GM21515 (cell line): ENCODE data around the gene LHCGR.
"Not testable (repeated sequence)": the region's sequence is repeated elsewhere in the genome, so short reads cannot be mapped to it uniquely, and the experiment has no call there.

Source experiments
- ATAC-seq: cut with Tn5 transposase; IDR thresholded peaks from one replicate; pipeline ENCODE4 v1.9.1; 2021; ENCODE audit not compliant: unreplicated experiment

Gene LHCGR

DNA sequence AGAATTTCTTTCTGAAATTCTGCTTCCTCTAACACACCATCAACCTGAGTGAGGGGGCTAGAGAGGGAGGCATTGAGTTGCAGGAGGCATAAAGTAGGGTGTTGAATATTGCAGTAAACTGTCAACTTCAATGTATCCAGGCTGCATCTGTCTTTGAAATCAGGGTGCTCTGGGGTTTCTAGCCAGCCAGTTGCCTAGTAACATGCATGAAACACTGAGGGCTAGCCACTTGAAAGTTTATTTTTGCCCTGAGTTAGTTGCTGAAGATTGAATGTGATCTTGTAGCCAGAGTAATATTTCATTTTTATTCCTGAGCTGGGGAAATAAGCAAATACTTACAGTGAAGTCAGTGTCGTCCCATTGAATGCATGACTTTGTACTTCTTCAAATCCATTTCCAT lies 41.9 kb downstream of the LHCGR start:
- no peak for ATAC-seq

- no peak for ATAC-seq
Measured at GRCh38 chr2:48712151-48712550, 43.4 kb downstream of the LHCGR start.

- ATAC-seq, result no peak
Measured at GRCh38 chr2:48711343-48711742, 44.2 kb downstream of the LHCGR start.

- no peak for ATAC-seq
Measured at GRCh38 chr2:48709096-48710034, 46.2 kb downstream of the LHCGR start.

DNA sequence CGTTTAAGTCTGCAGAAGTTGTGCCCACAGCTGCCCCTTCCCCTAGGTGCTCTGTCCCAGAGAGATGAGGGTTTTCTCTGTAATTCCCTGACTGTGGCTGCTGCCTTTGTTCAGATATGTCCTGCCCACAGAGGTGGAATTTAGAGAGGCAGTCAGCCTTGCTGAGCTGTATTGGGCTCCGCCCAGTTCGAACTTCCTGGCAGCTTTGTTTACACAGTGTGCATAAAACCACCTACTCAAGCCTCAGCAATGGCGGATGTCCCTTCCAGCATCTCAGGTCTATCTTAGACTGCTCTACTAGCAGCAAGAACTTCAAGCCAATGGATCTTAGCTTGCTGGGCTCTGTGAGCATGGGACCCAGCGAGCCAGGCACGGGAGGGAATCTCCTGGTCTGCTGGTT lies 48.1 kb downstream of the LHCGR start:
- ATAC-seq, result no peak

DNA sequence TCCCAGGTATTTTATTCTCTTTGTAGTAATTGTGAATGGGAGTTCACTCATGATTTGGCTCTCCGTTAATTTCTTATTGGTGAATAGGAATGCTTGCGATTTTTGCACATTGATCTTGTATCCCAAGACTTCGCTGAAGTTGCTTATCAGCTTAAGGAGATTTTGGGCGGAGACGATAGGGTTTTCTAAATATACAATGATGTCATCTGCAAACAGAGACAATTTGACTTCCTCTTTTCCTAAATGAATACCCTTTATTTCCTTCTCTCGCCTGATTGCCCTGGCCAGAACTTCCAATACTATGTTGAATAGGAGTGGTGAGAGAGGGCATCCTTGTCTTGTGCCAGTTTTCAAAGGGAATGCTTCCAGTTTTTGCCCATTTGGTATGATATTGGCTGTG lies 51.9 kb downstream of the LHCGR start:
- ATAC-seq, result not testable (repeated sequence)

GRCh38 chr2:48699348-48699930 lies 56.1 kb downstream of the LHCGR start:
- ATAC-seq, result no peak

DNA sequence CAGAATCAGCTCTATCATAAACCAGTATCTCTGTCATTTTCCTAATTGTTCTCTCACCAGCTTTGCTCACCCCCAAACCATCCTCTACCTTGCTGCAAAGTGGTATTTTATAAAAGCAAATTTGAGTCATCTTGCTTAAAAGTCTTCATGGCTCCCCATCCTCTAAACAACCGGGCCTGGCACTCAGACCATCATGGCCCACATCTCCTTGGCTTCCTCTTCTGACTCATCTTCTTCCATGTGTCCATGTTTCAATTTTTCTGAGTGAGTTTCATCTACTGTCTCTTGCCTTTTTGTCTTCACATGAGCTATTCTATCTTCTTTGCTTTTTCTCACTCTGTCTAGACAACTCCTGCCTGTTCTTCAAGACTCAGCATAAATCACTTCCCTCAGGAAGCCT lies 58.6 kb downstream of the LHCGR start:
- ATAC-seq, result no peak

GRCh38 chr2:48695991-48696390 lies 59.5 kb downstream of the LHCGR start:
- ATAC-seq, result no peak

GRCh38 chr2:48694149-48694548 lies 61.4 kb downstream of the LHCGR start:
- no peak for ATAC-seq

GRCh38 chr2:48693645-48694044 lies 61.9 kb downstream of the LHCGR start:
- no peak for ATAC-seq

DNA sequence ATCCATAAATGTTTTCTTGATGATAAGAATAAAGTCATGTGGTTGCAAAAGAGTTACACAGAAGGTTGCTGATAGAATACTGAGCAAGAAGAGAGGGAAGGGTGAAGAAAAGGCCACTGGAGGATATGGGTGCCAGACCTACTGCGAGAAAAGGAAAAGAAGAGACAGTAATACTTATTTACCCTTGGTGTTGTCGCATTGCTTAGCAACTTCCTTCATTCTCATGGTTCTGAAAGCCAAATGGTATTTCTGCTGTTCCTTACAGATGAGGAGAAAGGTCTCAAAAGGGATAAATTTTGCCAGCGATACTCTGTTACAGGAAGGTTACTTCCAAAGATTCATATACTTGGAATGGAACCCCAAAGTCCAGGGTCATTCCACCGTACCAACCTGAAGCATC lies 62.5 kb downstream of the LHCGR start:
- no peak for ATAC-seq

DNA sequence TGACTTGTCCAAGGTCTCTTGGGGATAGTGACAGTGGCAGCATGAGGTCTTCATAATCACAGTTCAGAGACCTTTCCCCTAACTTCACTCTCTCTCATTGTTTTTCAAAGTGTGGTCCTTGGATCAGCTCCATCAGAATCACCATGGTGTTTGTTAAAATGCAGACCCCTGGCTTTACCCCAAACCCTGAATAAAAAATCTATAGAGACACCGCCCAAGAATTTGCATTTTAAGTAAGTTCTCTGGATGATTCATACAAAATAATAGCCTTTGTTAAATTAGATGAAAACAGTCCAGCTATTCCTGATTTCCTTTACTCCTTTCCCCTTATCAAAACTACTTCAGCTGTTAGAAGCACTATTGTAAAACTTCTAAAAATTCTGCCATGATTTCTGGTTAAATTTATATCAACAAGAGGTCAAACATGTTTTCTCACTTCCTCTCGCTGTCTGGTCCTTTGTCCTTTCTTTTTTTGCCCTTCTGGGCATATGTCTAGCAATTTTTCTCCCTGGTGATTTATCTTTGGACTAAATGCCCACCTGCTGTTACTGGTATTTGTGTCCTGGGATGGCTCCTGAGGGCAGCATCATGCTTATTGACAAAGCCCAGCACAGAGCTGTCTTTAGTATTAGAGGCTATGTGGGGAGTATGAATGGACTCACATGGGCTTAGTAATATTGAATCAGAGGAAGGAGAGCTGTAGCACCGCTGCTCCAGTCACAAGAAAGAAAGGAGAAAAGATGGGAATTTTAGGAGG lies 63.4 kb downstream of the LHCGR start:
- no peak for ATAC-seq

DNA sequence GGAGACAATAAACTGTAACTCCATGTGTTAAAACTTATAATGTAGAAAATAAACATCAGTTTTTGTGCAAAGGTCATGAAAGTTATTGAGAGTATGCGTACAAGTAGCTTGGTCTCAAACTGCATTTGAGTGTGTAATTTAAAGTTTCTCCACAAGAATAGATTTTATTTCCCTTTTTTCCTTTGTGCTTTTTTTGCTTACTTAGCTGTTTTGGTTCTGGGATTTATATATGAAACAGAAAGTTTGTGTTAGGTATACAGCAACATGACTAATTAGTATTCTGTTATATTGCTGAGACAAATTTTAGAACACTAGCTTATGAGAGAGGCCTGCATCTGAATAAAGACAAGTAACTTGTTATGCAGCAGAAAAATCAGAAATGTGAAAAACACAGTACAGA lies 70.4 kb downstream of the LHCGR start:
- ATAC-seq, result no peak

DNA sequence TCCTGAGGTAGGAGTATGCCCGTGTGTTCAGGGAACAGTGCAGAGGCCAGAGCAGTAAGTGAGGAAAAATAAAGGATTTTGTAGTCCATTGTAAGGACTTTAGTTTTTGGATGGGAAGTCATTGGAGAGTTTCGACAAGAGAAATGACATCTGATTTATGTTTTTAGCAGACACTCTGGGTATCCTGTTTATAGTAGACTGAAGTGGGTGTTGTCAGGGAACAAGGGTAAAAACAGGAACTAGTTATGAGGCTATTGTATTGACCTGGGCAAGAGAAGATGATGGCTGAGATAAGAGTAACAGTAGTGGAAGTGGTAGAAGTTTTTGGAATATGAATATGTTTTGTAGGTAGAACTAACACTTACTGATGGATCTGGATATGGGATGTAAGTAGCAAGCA lies 78.1 kb downstream of the LHCGR start:
- ATAC-seq, result no peak

DNA sequence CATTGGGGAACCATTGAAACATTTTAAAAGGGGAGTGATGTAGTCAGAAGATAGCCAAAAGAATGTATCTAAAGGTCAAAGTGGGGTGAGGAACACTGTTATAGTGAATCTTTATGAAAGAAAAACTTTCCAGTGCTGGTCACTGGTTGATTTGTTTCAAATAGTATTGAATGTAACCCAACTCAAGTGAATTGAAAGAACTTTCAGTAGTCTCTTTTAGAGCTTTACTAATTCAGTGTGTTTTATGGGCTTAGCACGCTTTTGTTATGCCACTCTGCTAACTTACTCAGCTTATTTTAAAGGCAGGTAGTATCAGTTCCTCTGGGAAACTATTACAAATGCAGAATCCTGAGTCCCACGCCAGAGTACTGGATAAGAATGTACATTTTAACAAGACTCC lies 80.6 kb downstream of the LHCGR start:
- no peak for ATAC-seq

DNA sequence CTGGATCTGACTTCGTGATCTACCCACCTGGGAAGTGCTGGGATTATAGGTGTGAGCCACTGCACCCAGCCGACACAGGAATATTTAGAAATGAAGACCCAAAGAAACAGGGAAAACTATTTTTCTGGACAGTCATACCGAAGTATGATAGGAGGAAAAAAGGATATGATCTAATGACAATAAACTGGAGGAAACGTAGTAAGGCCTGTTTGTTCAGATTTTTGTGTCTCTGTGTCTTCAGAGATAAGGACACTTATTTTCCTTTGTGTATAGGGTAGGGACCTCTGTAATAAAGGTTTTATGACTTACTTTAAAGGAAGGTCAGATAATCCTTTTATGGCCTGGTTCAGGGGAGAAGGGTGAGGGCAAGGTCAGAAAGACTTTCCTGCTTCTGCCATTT lies 81.9 kb downstream of the LHCGR start:
- ATAC-seq, result no peak

GRCh38 chr2:48668992-48669391 lies 86.5 kb downstream of the LHCGR start:
- ATAC-seq, result peak; percentile 76

- ATAC-seq, result no peak
Measured at GRCh38 chr2:48651158-48651790, 104.2 kb downstream of the LHCGR start.

- ATAC-seq, result no peak
Measured at GRCh38 chr2:48638261-48638660, 117.3 kb downstream of the LHCGR start.
